HG03064 (cell line): ENCODE data around the gene STK35.
"Not testable (repeated sequence)": the region's sequence is repeated elsewhere in the genome, so short reads cannot be mapped to it uniquely, and the experiment has no call there.

ENCODE experiments used
- ATAC-seq: cut with Tn5 transposase; IDR thresholded peaks from one replicate; pipeline ENCODE4 v1.9.1; 2021; ENCODE audit warnings: low read depth; ENCODE audit not compliant: unreplicated experiment

The STK35 gene

GRCh38 chr20:2178318-2179232 lies 76.9 kb downstream of the STK35 start:
- ATAC-seq: no peak

- no peak for ATAC-seq
Observed at GRCh38 chr20:2179233-2179580, 77.6 kb downstream of the STK35 start.

- no peak for ATAC-seq
Observed at GRCh38 chr20:2179949-2180348, 78.3 kb downstream of the STK35 start.

- ATAC-seq: no peak
Observed at GRCh38 chr20:2183381-2183780, 81.8 kb downstream of the STK35 start.

- not testable (repeated sequence) for ATAC-seq
Observed at GRCh38 chr20:2184933-2185332, 83.3 kb downstream of the STK35 start.

- no peak for ATAC-seq
Observed at GRCh38 chr20:2195614-2196013, 94.0 kb downstream of the STK35 start.

GRCh38 chr20:2197166-2197565 lies 95.5 kb downstream of the STK35 start:
- no peak for ATAC-seq
